Endothelial cell of umbilical vein (primary cell): ENCODE data around the gene NUBPL. TPM values are rescaled to one million over a fixed set of nuclear protein-coding genes. Genes with fewer than 3 reads are reported as not detected.
A peak's percentile ranks its signal among the peaks of the same experiment; 100 is the strongest.

Experiments
- BruUV-seq: library from RNA; stranded (reverse); fragments of 400-500 nt; replicated peaks from 2 replicates; lab custom pipeline; 2021; lab: Mats Ljungman, UMichigan
- CTCF ChIA-PET: fragments of 300-600, 350-600 bp; sonication (Branson Sonifier 250); formaldehyde crosslinking; loops from one replicate; lab custom pipeline; 2021; ENCODE audit warnings: antibody characterized with exemption, inconsistent platforms; lab: Charles Lee
- POLR2A ChIA-PET: fragments of 300-600, 350-600 bp; sonication (Branson Sonifier 250); formaldehyde crosslinking; loops from one replicate; lab custom pipeline; 2021; ENCODE audit warnings: antibody characterized with exemption, inconsistent platforms; lab: Charles Lee
- DNase-seq: peaks from one replicate; pipeline ENCODE4 v3.0.0-alpha.2; 2011; ENCODE audit warnings: low read depth, low spot score
- FAIRE-seq: peaks from 2 replicates; lab custom pipeline; 2011; peaks lifted over from hg19 to GRCh38; lab: Jason Lieb, UNC
- H2AFZ ChIP-seq: 2 replicates; pipeline ENCODE4 v1.6.0; 2012; ENCODE audit warnings: low read depth, low read length, control low read depth, inconsistent platforms
- H3K27ac ChIP-seq: 2 replicates; pipeline ENCODE4 v1.5.1; 2011; ENCODE audit warnings: low read depth, mild to moderate bottlenecking, control low read depth, low read length, moderate library complexity; ENCODE audit not compliant: insufficient read depth
- H3K27me3 ChIP-seq, 2 experiments: 2 replicates each; pipeline versions ENCODE4 v1.6.0 to v1.6.1; 2011; ENCODE audit warnings: low read length in 2 of 2, mixed read lengths in 1 of 2; ENCODE audit not compliant: control insufficient read depth in 2 of 2, insufficient read depth in 2 of 2
- H3K36me3 ChIP-seq, 2 experiments: 2 replicates in 1 of 2; 3 replicates in 1 of 2; pipeline ENCODE4 v1.5.1; 2011; ENCODE audit warnings: low read length in 2 of 2, mild to moderate bottlenecking in 1 of 2, moderate library complexity in 1 of 2; ENCODE audit not compliant: control insufficient read depth in 2 of 2, insufficient read depth in 2 of 2; ENCODE audit errors: extremely low read depth in 1 of 2
- H3K4me1 ChIP-seq: 3 replicates; pipeline ENCODE4 v1.5.1; 2011; ENCODE audit warnings: mild to moderate bottlenecking, low read length; ENCODE audit not compliant: control insufficient read depth, insufficient read depth; ENCODE audit errors: extremely low read depth
- H3K4me2 ChIP-seq: 2 replicates; pipeline ENCODE4 v1.6.1; 2011; ENCODE audit warnings: low read length, control low read depth, mixed read lengths; ENCODE audit not compliant: insufficient read depth
- H3K4me3 ChIP-seq, 3 experiments: fragments of 200-600 bp in 1 of 3; sonication (generic), shearing (Covaris generic) in 1 of 3; replicated peaks in 1 of 3; 2 replicates each; pipeline ENCODE4 v1.5.1; 2011 to 2016; ENCODE audit warnings: control low read depth in 3 of 3, low read length in 3 of 3, mild to moderate bottlenecking in 2 of 3, inconsistent platforms in 1 of 3, low read depth in 1 of 3, moderate library complexity in 1 of 3; ENCODE audit not compliant: insufficient read depth in 1 of 3
- H3K79me2 ChIP-seq: 2 replicates; pipeline ENCODE4 v1.6.0; 2012; ENCODE audit warnings: low read length, inconsistent platforms; ENCODE audit not compliant: control insufficient read depth, insufficient read depth
- H3K9ac ChIP-seq: replicated peaks from 2 replicates; pipeline ENCODE3; 2011; ENCODE audit warnings: low read length, control low read depth; ENCODE audit not compliant: insufficient read depth; ENCODE audit errors: extremely low read depth
- H3K9me1 ChIP-seq: replicated peaks from 3 replicates; pipeline ENCODE4 v1.6.0; 2011; ENCODE audit warnings: mild to moderate bottlenecking, low read length; ENCODE audit not compliant: control insufficient read depth, insufficient read depth; ENCODE audit errors: extremely low read depth
- H3K9me3 ChIP-seq: replicated peaks from 2 replicates; pipeline ENCODE4 v1.5.1; 2012; ENCODE audit warnings: low read length, inconsistent platforms; ENCODE audit not compliant: control insufficient read depth, insufficient read depth
- H4K20me1 ChIP-seq: replicated peaks from 2 replicates; pipeline ENCODE3; 2011; ENCODE audit warnings: mild to moderate bottlenecking, low read length; ENCODE audit not compliant: control insufficient read depth, insufficient read depth; ENCODE audit errors: extremely low read depth
- EZH2 ChIP-seq: IDR thresholded peaks from 2 replicates; pipeline ENCODE4 v1.6.1; 2012; ENCODE audit warnings: borderline replicate concordance, low read depth, mild to moderate bottlenecking, moderate library complexity, low read length, inconsistent platforms; ENCODE audit not compliant: severe bottlenecking
- FOS ChIP-seq: IDR thresholded peaks from 2 replicates; pipeline ENCODE4 v1.6.1; 2011; ENCODE audit warnings: mild to moderate bottlenecking, low read length, moderate library complexity, borderline replicate concordance; ENCODE audit not compliant: insufficient read depth
- POLR2AphosphoS5 ChIP-seq: IDR thresholded peaks from 2 replicates; pipeline ENCODE4 v1.6.1; 2012; ENCODE audit warnings: low read depth, mild to moderate bottlenecking, control low read depth, low read length, moderate library complexity; ENCODE audit not compliant: insufficient read depth
- dilution Hi-C: fragments of 300-500 bp; cut with MboI; formaldehyde crosslinking; loops from one replicate; pipeline ENCODE4 v1.15.0; 2019; ENCODE audit warnings: low sequenced_read_pairs; ENCODE audit not compliant: extremely low pct_ligation_motif_present
- intact Hi-C: fragments of 100-400 bp; cut with micrococcal nuclease; formaldehyde crosslinking; loops from one replicate; pipeline ENCODE4 v1.10.0; 2022
- polyA plus RNA-seq, 4 experiments: library from polyadenylated mRNA; depleted of rRNA in 3 of 4; stranded (reverse) in 3 of 4; unstranded in 1 of 4; fragments of >200 nt; gene quantifications; 2 replicates each; pipeline versions ENCODE4 v1.2.1 to v1.2.3, GENCODE V29; 2011 to 2012; ENCODE audit warnings: missing spikeins in 1 of 4
- total RNA-seq: library from RNA; stranded (reverse); gene quantifications from 2 replicates; pipeline ENCODE4 v1.2.3, GENCODE V29; 2021

Gene NUBPL
- total and polyA plus RNA-seq, 2 donors (not counting 3 experiments of a cell fraction or from before 2014, with no cell fraction given), result 2.1 to 12.3 TPM

- no peaks in the 10 kb centered on the region for H3K27me3 ChIP-seq
- dilution Hi-C loops, result no loop called here
Measured at GRCh38 chr14:31884238-31884637, 323.0 kb downstream of the NUBPL start.

DNA sequence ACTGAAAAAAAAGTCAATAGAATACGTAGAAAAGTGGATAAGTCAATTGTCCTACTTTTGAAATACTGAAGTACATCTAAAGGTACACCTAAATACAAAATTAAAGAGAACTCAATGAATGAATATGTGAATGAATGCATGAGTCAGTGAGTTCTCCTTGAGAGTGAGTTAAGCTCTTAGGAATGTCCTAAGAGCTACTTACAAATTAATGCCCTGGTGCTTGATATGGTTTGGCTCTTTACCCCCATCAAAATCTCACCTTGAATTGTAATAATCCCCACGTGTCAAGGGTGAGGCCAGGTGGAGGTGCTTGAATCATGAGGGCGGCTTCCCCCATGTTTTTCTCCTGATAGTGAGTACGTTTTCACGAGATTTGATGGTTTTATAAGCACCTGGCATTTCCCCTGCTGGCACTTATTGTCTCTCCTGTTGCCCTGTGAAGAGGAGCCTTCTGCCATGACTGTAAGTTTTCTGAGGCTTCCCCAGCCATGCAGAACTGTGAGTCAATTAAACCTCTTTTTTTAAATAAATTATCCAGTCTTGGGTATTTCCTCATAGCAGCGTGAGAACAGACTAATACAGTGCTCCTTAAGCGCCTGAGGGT, 323.7 kb downstream of the NUBPL start:
- POLR2A ChIA-PET, result no interaction called here
- Histone ChIP-seq H3K27ac (no peak overlapping the region), H3K9me1 (no peaks in the 10 kb centered on the region), H3K36me3 (no peaks in the 10 kb centered on the region), H3K9ac (no peak overlapping the region), H2AFZ (no peak overlapping the region), H3K4me2 (no peak overlapping the region), H3K4me3 (no peak overlapping the region), H3K27me3 (no peaks in the 10 kb centered on the region), H3K9me3 (no peaks in the 10 kb centered on the region), H4K20me1 (no peaks in the 10 kb centered on the region), H3K4me1 (no peaks in the 10 kb centered on the region), H3K79me2 (no peaks in the 10 kb centered on the region)
- no peak for FAIRE-seq
- BruUV-seq, result no TSS peak
- dilution Hi-C loops (no loop called here), intact Hi-C loops (no loop called here)
- TF ChIP-seq POLR2AphosphoS5 (no peak), FOS (peak; percentile 43)
- no peak for DNase-seq
- CTCF ChIA-PET, result no interaction called here

More at GRCh38 chr14:31884238-31884637, 323.0 kb downstream of the NUBPL start:
- no peak overlapping the region for H3K9ac ChIP-seq
- POLR2A ChIA-PET, result no interaction called here
- H2AFZ ChIP-seq, result no peak overlapping the region
- CTCF ChIA-PET, result no interaction called here
- H3K4me2 ChIP-seq, result no peak overlapping the region
- no peak for FAIRE-seq
- H3K9me1 ChIP-seq, result no peaks in the 10 kb centered on the region
- no peak overlapping the region for H3K4me3 ChIP-seq
- no peak for TF ChIP-seq EZH2
- BruUV-seq, result no TSS peak
- no peaks in the 10 kb centered on the region for H3K9me3 ChIP-seq
- intact Hi-C loops, result no loop called here
- H3K27ac ChIP-seq, result no peak overlapping the region
- no peaks in the 10 kb centered on the region for H4K20me1 ChIP-seq
- H3K79me2 ChIP-seq, result no peaks in the 10 kb centered on the region
- no peaks in the 10 kb centered on the region for H3K4me1 ChIP-seq
- no peaks in the 10 kb centered on the region for H3K36me3 ChIP-seq
- DNase-seq, result no peak
